A172 (cell line): Measurements from ENCODE around the gene RNF41. TPM values are rescaled to one million over a fixed set of nuclear protein-coding genes. Genes with fewer than 3 reads are reported as not detected.

Experiments used
- DNase-seq: peaks from one replicate; pipeline ENCODE4 v3.0.0-alpha.2; 2015; ENCODE audit warnings: low spot score
- total RNA-seq: library from RNA; depleted of rRNA; stranded (reverse); fragments of >200 nt; shearing (Covaris generic); gene quantifications from 2 replicates; pipeline ENCODE4 v1.2.3, GENCODE V29; 2014

RNF41 gene
- total RNA-seq, 1 experiment from 2014 or later, result 51.8 TPM

DNA sequence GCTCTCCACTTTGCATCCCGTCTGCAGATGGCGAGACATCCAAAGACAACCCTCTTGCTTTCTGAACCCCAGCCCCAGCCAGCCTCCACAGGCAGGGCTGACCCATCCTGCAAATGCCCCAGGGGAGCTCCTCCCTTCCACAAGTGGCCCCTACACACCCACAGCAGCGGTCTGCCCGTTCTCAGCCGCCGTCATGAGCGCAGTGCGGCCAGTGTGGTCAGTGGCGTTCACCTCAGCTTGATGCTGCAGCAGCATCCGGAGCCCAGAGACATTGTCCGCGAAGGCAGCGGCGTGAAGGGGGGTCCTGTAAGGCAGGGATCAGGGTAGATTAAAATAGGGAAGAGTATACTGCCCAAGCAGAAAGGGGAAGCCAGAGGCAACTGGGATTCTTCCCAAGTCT, 22.8 kb upstream of the RNF41 start:
- no peak for DNase-seq

DNA sequence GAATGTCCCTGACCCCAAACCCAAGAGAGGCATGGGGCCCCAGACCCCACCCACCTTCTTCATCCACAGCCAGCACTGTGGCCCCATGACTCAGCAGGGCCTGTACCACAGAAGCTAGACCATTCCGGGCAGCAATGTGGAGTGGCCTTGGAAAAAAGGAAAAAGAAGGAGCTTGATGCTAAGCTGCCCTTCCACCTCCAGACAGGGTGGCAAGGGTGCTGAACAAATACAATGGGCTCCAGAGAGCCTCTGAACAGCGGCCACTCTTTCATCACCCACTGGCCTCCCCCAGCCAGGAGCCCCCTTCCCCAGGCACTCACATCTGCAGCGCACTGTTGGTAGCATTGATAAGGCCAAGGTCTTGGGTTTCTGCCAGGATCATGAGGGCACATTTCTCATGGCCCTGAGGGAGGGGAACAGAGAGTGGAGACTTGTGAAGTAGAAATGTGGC, 22.0 kb upstream of the RNF41 start:
- no peak for DNase-seq

DNA sequence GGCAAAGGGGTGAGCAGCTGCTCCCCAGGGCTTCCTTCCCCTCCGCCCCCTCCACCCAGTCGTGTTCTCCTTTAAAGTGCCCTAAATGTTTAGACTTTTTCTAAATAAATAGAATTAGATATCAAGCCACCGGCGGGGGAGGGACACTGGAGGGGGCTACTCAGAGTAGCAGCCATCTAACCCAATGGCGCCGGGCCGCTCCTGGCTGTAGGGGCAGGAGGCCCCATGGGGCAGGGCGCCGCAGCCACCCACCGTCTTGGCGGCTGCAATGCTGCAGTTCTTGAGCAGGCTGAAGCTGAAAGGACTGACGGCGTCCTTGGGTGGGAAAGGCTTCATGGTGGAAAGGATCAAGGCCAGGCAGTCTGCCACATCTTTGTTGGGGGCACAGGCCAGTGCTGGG, 21.3 kb upstream of the RNF41 start:
- DNase-seq, result no peak

DNA sequence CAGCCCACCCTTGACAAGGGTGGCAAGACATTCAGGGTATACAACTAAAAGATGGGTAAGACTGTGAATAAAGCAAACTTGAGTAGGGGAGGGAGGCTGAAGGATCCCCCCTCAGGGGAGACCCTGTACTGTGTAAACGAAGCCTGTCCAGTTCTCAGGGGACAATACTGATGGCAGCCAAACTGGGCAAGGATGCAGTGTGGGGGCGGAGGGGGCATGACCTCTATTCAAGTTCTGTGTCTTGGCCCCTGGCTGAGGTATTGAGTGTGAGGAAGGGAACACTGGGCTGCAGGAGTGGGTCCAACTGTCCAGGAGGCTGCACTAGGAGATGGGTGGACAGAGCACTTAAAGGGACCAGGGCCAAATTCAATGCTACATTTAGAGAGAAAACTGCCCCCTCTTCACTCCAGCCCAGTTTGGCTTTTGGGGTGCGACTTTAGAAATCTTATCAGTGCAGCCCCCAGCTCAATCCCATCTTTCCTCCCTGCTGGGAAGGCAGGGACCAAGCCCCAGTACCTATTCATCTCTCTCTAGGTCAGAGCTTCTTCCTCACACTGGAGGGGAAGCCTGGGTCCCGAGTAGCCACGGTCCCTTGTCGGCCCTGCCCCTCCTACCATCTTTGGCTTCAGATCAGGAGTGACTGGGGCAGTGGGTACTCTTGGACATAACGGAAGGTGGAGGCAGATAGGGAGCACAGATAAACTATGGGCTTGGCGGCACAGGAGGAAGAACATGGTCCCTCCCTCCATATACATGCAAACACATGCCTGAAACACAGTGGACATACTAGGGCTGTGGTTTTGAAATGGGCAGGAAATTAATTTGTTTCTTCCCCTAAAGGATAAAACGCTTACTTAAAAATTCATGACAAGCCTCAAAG, 19.9 kb upstream of the RNF41 start:
- DNase-seq, result no peak

DNA sequence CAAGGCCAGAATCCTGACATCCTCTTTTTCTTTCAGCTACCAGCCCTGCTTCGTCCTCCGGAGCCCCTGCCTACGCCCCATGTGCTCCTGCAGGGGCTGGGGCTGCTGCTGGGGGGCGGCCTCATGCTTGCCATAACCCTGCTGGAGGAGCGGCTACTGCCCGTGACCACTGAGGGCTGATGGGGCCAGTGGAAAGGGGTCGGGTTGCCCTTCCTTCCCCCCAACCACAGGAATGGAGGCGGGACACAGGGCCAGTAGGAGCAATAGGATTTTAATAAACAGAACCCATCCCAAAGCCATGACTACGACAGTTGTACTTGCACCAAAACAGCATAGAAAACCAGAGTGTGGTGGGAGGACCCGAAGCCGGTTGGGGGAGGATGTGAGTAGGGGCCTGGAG, 15.8 kb upstream of the RNF41 start:
- DNase-seq, result no peak

DNA sequence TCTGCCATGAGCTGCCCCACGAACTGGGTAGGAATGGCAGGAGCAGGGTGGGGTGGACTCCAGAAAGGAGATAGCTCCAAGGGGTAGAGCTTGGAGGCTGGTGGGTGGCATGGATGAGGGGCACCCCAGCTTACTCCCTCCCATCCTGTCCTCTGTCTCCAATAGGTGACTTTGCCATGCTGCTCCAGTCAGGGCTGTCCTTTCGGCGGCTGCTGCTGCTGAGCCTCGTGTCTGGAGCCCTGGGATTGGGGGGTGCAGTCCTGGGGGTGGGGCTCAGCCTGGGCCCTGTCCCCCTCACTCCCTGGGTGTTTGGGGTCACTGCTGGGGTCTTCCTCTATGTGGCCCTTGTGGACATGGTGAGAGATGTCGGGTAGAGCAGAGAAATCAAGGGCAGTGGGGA, 15.3 kb upstream of the RNF41 start:
- DNase-seq, result no peak

DNA sequence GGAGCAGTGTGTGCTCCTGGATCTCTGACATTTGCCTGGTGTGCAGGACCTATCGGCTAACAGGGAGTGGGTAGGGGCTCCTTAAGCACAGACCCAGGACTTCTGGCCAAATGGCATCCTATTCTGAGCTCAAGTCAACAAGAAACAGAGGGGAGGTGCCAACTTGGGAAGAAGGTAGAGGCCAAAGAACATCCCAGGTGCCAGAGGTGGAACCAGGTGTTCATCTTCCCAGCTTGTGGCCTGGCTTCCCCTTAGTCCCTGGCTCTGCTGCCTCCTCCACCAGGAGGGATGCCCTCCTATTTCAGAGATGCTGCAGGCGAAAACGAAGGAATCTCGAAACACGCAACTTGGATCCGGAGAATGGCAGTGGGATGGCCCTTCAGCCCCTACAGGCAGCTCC, 14.4 kb upstream of the RNF41 start:
- DNase-seq, result no peak

DNA sequence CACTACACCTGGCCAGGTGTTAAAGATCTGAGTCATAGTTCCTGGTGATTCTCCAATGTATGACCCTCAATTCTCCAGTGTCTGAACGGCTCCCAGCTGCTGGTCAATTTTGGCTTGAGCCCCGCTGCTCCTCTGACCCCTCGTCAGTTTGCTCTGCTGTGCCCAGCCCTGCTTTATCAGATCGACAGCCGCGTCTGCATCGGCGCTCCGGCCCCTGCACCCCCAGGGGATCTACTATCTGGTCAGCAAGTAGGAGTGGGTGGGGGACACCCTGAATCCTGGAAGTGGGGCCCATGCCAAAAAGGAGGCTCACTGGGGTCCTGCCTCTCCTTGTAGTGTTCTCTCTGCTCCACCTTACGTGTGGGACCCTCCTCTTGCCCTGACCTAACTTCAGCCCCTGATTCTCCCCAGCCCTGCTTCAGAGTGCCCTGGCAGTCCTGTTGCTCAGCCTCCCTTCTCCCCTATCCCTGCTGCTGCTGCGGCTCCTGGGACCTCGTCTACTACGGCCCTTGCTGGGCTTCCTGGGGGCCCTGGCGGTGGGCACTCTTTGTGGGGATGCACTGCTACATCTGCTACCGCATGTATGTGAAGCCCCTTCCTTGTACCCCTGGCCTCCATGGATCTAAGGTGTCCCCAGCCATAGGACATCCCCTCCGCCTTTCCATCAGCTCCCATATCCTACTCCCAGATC, 13.2 kb upstream of the RNF41 start:
- no peak for DNase-seq

DNA sequence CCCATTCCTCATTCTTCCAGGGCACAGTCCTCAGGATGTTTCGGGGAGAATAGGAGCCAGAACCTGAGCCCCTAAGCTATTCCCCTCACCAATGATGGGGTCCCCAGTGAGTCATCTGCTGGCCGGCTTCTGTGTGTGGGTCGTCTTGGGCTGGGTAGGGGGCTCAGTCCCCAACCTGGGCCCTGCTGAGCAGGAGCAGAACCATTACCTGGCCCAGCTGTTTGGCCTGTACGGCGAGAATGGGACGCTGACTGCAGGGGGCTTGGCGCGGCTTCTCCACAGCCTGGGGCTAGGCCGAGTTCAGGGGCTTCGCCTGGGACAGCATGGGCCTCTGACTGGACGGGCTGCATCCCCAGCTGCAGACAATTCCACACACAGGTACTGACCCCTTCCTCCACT, 9.5 kb upstream of the RNF41 start:
- DNase-seq, result no peak

DNA sequence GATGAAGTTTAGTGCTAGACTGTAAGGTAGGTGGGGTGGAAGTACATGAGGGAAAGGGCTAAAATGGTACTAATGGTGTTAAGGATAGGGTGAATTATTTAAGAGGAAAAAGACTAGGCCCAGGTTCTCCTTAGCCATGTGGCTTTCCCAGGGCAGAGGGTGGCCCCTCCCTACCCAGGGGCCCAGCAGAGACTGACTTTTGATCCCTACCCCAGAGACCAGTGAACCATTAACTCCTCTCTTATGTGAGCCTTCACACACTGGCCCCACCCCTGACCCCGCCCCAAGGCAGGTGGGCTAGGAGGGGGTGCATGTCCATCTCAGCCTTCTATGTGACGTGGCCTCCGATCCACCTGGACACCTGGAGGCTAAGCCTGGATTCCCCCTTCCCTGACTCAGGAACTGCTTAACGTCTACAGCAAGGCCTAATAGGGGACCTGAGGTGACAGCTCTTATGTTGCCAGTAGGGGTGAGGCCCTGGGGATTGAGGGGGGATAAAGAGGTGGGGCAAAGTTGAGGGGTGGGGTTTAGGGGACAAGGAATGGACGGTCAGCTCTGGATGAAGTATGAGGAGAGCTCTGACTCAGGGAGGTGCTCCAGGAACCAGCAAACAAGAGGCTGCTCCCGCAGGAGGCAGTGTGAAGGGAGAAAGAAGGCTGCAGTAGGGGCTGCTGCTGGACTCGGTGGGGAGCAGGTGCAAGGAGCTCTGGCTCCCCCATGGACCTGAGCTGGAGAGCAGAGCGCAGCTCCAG, 8.9 kb upstream of the RNF41 start:
- DNase-seq, result no peak

DNA sequence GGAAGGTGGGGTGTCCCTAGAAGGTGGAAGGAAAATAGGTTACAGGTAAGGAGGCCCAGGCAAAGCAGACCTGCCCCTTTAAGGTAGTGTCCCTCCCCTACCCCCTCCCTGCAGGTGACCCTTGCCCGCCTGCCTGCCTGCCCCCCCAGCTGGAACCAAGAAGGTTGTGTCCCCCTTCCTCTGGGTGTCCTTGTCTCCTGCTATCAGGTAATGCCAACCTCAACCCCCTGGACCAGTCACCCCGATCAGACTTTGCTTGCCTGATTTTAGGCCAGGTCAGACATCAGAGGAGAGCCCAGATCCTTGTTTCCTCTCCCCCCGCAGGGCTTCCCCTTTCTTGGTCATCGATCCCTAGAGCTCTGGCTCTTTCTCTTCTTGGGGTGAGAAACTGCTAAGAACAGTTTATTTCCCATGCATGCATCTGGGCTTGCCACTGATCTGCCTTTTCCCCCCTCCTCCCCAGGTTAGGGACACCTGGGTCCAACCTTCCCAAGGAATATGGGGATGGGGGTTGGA, 8.3 kb upstream of the RNF41 start, which contains the start of gene SLC39A5:
SLC39A5 (plus strand) TSS at position 136 of the 516 bp plus-strand sequence. CDS start 1,224 bp downstream, outside the sequence.
- no peak for DNase-seq

DNA sequence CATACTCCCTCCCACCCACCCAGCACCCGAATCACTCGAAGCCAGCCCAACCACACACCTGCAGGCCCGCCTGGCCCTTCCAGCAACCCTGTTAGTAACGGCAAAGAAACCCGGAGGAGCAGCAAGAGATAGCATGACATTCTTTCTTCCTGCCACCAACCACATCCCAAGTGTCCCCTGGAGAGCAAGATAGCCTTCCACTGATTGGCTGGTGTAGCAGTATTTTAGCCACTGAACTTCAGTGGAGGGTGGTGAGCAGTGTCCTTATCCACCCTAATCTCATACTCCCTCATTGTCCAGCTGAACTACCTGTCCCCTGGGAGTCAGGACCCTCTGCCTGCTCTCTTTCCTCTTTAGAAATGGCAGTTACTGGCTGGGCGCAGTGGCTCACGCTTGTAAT, 7.4 kb upstream of the RNF41 start:
- no peak for DNase-seq

DNA sequence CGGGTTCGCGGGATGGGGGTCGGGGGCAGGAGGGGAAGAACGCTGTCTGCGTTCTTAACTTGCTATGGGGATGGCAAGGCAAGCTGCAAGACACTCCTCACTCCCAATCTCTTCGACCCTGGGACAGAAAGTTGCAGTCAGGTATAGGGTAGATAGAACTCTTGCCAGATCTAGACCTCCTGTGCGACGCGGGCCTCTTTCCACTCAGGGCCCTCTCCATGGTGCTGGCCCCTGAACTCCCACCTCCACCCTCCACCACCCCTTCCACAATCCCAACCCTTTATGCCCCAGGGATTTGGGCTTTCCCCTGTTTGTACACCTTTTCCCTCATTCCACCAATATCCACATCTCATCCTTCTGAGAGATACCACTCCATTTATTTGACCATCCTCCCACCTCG, 3.2 kb upstream of the RNF41 start:
- no peak for DNase-seq

DNA sequence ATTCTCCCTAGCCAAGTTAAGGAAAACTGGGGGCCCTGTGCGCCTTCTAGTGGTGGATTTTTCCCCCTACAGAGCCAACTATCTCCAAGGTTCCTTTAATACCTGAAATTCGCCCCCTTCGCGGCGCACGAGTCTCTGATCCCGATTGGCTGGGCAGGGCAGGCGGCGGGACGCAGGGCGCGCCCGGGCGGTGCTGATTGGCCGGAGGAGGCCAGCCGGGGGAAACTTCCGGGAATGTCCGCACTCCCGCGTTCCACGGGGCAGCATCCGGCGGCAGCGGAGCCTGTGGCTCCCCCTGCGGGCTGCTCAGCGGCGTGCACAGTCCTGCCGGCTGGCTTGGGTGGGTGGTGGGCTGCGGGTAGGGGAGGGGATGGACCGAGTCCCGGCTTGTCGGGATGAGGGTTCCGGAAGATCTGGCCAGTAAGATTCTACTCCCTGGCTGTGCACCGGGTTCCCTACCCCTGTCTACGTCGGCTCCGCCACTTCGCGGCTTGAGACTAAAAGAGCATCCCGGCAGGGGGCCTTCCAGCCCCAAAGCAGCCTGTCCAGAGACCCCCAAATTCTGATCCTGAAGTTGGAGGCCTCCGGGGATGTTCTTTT, 2.5 kb upstream of the RNF41 start, which contains the start of gene NABP2:
NABP2 (plus strand) TSS at position 241 of the 600 bp plus-strand sequence. CDS start 515 bp downstream, outside the sequence.
- peak; percentile 95 for DNase-seq

DNA sequence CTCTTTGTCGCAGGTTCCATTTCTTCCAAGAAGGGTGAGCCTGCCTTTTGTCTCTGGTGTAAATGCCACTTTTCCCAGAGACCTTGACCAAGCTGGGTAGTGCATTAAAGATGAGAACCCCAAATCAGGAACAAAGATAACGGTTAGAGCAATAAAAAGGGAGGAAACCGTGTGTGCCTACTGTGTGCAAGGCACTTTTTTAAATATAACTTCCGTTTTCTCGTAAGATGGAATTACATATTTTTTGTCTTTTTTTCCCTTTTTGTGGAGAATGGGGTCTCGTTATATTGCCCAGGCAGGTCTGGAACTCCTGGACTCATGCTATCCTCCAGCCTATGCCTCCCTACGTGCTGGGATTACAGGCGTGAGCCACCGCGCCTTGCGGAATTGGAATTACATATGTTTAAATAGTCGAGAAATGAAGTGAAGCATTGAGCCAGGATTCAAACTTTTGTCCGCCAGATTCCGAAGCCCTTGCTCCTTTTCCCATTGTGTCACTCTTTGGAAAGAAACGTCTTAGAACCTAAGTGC, 1.9 kb upstream of the RNF41 start:
- no peak for DNase-seq

DNA sequence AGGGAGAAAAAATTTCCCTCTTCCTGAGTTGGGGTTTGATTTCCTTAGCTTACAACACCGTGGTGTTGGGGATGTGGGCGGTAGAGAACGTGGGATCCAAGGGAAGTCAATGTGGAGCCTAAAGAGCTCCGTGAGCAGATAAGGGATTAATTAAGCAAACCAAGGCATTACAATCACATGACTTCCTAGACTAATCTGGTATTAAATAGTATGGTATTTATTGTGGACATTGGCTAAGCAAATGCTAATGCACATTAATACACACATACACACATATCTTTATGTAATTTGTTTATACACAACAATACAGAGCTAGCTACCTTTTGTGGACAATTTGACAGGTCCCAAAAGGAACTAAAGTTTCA, 791 bp upstream of the RNF41 start:
- DNase-seq, result no peak

DNA sequence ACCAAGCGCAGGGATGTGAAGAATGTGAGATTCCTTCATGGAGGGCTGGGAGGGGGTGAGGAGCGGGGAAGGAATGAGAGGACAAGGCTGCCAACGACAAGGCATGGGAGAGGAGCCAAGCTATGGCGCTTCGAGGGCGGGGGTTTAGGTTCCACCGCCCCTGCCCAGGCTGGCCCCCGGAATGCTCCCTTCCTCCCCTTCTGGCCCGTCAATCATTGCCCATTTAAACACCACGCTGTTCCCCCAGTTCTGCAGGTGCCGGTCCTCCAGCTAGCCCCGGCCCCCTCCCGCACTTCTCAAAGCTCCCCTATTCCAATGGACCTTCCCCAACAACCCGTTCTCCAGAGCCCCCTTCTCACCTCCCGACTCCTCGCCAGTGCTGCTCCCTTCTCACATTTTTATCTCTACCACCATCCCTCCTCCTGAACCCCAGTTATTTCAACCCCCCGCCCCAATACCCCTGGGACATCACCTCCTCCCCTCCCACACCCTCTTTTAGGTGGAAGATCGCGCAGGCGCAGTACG, 428 bp downstream of the RNF41 start:
- peak; percentile 64 for DNase-seq

DNA sequence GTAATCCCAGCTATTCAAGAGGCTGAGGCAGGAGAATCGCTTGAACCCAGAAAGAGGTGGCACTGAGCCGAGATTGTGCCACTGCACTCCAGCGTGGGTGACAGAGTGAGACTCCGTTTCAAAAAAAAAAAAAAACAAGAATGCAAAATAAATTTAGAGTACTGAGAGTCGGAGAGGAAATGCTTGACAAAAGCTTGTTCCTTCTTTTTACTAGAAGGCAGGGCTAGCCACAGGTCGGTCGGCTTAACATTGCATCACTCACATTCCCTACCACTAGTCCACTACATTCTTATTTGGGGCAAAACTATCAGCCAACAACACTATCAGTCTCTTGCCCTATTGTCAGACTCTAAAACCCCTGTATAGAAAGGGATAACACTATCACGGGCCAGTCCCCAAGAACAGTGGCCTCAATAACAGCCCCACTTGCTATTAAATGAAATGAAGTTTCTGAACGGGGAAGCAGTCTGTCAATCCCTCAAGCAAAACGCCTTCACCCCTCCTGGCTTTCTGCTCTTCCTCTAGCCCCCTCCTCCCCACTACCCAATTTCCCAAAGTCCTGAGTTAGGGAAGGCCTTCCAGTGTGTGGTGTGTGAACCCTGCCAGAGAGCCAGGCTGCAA, 1.0 kb downstream of the RNF41 start:
- peak; percentile 36 for DNase-seq

DNA sequence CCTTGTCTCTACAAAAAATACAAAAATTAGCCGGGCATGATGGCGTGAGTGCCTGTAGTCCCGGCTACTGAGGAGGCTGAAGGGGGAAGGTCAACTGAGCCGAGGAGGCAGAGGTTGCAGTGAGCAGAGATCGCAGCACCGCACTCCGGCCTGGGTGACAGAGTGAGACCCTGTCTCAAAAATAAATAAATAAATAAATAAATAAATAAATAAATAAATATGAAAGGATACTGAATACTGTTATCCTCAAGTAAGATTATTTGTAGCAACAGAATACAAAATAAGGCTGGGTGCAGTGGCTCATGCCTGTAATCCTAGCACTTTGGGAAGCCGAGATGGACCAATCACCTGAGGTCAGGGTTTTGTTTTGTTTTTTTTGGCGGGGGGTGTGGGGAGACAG, 1.9 kb downstream of the RNF41 start:
- DNase-seq, result no peak

DNA sequence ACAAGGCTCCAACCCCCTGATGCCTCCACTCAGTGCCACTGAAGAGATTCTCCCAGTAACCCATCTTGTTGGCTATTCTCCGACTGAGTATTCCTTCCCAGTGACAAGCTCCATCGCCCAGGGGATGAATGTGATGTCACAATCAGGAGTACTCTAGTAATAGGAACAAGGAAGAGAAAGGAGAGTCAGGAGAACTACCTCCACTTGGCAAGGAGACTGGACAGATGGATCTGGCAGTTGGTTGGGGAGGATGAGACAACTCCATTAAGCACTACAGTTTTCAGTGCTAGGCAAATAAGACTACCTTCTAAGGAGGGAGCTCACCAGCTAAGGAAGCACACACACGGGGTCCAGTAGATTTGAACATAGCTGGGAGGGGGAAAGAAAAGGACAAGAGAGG, 5.3 kb downstream of the RNF41 start:
- no peak for DNase-seq

DNA sequence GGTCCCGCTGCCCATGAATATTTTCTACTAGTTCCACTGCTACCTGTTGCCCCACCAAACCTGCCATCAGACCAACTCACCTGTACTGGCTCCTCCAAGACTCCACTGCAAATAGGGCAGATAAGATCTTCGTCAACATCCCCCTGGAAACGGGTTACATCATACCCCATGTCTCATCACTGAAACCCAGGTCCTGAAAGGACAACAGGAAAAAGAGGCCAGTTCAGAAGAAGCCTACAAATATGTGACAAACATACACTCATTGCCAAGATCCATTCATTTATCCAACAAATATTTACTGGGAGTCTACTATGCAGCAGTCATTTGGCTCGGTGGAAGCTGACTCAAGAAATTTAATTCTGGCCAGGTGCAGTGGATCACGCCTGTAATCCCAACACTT, 7.8 kb downstream of the RNF41 start:
- no peak for DNase-seq
